ENCODE results near the gene SFT2D2.

Gene SFT2D2

GRCh38 chr1:168223681-168224540 lies 1.9 kb upstream of the SFT2D2 start:
- no peak for DNase-seq

GRCh38 chr1:168224991-168225390 lies 813 bp upstream of the SFT2D2 start:
- DNase-seq: no peak

GRCh38 chr1:168227620-168228019 lies 1.8 kb downstream of the SFT2D2 start:
- no peak for DNase-seq

- DNase-seq: no peak
Observed at GRCh38 chr1:168229893-168230292, 4.1 kb downstream of the SFT2D2 start.

GRCh38 chr1:168230709-168231108 lies 4.9 kb downstream of the SFT2D2 start:
- DNase-seq: no peak

- DNase-seq: peak in 1 of 2 experiments; percentile 51
Observed at GRCh38 chr1:168234846-168235547, 9.2 kb downstream of the SFT2D2 start.

- DNase-seq: no peak
Observed at GRCh38 chr1:168235548-168235885, 9.7 kb downstream of the SFT2D2 start.

- DNase-seq: no peak
Observed at GRCh38 chr1:168235937-168236336, 10.1 kb downstream of the SFT2D2 start.

GRCh38 chr1:168236836-168237611 lies 11.2 kb downstream of the SFT2D2 start:
- DNase-seq: peak; percentile 45 to 60

GRCh38 chr1:168243198-168243597 lies 17.4 kb downstream of the SFT2D2 start:
- no peak for DNase-seq

- no peak for DNase-seq
Observed at GRCh38 chr1:168243636-168244212, 17.9 kb downstream of the SFT2D2 start.

GRCh38 chr1:168245042-168245441 lies 19.2 kb downstream of the SFT2D2 start:
- DNase-seq: no peak

GRCh38 chr1:168246506-168246905 lies 20.7 kb downstream of the SFT2D2 start:
- DNase-seq: no peak

GRCh38 chr1:168252204-168252733 lies 26.5 kb downstream of the SFT2D2 start:
- DNase-seq: no peak

- DNase-seq: no peak
Observed at GRCh38 chr1:168256164-168256563, 30.4 kb downstream of the SFT2D2 start.

GRCh38 chr1:168257397-168257796 lies 31.6 kb downstream of the SFT2D2 start:
- no peak for DNase-seq

GRCh38 chr1:168259567-168259966 lies 33.8 kb downstream of the SFT2D2 start:
- DNase-seq: no peak

- DNase-seq: no peak
Observed at GRCh38 chr1:168260393-168260792, 34.6 kb downstream of the SFT2D2 start.

- DNase-seq: no peak
Observed at GRCh38 chr1:168261390-168261789, 35.6 kb downstream of the SFT2D2 start.

- DNase-seq: no peak
Observed at GRCh38 chr1:168263130-168263529, 37.3 kb downstream of the SFT2D2 start.

- no peak for DNase-seq
Observed at GRCh38 chr1:168264296-168264695, 38.5 kb downstream of the SFT2D2 start.

- DNase-seq: no peak
Observed at GRCh38 chr1:168265596-168265995, 39.8 kb downstream of the SFT2D2 start.

GRCh38 chr1:168266644-168267186 lies 40.9 kb downstream of the SFT2D2 start:
- DNase-seq: no peak

Measured in activated CD4-positive, alpha-beta T cell treated with anti-CD3 and anti-CD28 coated beads, Interleukin-2, amount 50 U/mL, for 48 hours (primary cell).